Activated effector memory CD4-positive, alpha-beta T cell treated with anti-CD3 and anti-CD28 coated beads, Interleukin-2, amount 50 U/mL, for 16 hours (primary cell): Measurements from ENCODE around the gene SLC35B2.
A peak's percentile ranks its signal among the peaks of the same experiment; 100 is the strongest.
"Not testable (repeated sequence)": the region's sequence is repeated elsewhere in the genome, so short reads cannot be mapped to it uniquely, and the experiment has no call there.

Experiments used
- DNase-seq: peaks from one replicate; pipeline ENCODE4 v3.0.0-alpha.2; 2020

Gene SLC35B2

DNA sequence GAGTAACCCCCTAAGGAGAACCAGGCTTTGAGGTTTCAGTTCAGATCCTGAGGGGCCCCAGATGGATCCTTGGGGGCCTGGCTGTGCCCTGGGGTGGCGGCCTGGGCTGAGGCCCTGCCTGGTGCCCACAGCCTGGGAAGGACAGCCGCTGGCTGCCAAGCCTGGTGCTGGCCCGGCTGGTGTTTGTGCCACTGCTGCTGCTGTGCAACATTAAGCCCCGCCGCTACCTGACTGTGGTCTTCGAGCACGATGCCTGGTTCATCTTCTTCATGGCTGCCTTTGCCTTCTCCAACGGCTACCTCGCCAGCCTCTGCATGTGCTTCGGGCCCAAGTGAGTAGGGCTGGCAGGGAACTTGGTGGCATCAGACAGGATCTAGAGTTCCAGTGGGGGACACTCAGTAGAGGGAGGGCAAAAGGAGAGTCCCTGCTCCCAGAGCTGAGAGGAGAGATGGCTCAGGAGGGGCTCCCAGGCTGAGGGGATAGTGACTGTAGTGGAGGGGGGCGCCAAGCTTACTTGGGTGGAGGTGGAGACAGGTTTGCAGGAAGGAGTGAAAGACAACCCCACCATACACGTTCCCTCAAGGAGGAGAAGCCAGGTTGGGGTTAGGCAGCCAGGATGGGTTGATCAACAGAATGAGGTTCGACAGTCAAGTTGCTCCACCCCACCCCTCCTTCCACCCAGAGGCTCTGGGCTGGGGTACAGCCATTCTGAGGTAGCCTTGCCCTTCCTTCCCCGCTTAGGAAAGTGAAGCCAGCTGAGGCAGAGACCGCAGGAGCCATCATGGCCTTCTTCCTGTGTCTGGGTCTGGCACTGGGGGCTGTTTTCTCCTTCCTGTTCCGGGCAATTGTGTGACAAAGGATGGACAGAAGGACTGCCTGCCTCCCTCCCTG lies 24.4 kb downstream of the SLC35B2 start:
- DNase-seq = no peak

DNA sequence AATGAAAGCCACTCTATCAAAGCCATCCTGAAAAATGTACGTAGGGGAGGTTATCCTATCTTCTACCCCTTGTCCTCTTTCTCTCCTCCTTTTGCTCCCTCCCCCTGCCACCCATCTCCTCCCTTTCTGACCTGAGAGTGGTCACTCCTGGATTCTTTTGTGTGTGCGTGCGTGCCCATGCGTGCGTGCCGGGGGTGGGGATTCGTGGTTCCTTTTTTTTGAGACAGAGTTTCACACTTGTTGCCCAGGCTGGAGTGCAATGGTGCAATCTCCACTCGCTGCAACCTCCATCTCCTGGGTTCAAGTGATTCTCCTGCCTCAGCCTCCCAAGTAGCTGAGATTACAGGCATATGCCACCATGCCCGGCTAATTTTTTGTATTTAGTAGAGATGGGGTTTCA lies 25.9 kb downstream of the SLC35B2 start:
- not testable (repeated sequence) for DNase-seq

DNA sequence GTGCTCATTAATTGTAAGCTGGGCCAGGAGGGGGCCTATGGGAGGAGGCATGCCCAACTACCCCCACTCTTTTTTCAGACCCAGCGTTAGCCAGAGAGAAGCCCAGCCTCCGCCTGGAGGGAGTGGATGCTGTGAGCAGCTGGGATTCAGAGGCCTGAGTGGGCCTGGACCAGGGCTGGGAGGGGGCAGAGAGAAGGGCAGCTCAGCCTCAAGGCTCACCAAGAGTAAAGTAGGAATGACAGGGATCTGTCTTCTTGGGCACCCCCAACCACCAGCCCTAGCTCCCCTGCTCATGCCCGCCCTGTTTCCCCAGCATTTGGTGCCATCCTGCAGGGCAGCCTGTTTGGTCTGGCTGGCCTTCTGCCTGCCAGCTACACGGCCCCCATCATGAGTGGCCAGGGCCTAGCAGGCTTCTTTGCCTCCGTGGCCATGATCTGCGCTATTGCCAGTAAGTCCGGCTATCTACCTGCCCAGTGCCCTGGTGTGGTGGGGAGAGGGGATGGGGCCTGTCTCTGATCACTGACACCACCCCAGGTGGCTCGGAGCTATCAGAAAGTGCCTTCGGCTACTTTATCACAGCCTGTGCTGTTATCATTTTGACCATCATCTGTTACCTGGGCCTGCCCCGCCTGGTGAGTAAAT lies 27.2 kb downstream of the SLC35B2 start:
- no peak for DNase-seq

DNA sequence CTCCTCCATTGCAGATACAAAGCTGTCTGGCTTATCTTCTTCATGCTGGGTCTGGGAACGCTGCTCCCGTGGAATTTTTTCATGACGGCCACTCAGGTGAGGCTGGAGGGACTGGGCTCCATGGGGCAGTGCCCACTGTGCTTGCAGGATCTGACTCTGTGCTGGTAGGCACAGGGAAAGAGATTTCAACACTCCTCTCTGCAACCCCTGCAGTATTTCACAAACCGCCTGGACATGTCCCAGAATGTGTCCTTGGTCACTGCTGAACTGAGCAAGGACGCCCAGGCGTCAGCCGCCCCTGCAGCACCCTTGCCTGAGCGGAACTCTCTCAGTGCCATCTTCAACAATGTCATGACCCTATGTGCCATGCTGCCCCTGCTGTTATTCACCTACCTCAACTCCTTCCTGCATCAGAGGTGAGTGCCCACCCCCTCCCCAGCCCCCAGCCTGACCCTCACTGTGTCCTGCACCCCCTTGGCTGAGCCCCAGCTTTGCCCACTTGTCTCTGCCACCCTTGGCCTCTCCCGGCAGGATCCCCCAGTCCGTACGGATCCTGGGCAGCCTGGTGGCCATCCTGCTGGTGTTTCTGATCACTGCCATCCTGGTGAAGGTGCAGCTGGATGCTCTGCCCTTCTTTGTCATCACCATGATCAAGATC lies 27.8 kb downstream of the SLC35B2 start:
- no peak for DNase-seq

DNA sequence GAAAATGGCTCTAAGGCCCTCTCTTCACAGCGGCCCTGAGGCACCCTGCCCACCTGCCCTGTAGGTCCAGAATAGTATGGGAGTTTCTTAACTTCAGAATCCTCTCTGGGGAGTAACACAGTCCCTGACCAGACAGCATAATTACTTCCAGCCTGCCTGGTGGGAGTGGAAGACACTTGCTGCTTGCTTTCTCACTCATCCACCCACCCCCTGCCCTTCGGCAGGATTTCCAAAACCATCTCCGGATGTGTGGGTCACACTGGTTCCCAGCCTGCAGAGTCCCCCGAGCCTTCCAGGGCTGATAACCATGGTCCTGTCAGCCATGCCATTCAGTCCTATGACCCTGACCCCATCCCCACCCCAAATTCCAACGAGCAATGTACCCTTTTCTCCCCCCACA lies 28.5 kb downstream of the SLC35B2 start:
- no peak for DNase-seq

DNA sequence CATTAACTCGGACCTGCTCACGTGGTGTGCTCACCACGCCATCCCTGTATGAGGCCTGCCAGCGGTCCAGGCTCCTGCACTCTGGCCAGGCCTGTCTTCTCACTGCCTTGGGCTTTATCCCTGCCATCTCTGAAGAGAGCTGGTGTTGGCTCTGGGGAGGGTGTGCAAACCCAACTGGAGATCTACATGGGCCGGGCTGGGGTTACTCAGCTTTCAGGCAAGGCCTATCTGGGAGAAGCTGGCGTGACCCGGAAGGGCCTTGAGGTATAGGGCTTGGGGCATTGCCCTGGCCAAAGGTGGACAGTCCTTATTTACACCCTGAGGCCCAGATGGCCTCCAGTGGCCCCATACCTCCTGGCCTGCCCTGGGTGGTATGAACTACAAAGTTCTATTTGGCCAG lies 28.9 kb downstream of the SLC35B2 start:
- no peak for DNase-seq

DNA sequence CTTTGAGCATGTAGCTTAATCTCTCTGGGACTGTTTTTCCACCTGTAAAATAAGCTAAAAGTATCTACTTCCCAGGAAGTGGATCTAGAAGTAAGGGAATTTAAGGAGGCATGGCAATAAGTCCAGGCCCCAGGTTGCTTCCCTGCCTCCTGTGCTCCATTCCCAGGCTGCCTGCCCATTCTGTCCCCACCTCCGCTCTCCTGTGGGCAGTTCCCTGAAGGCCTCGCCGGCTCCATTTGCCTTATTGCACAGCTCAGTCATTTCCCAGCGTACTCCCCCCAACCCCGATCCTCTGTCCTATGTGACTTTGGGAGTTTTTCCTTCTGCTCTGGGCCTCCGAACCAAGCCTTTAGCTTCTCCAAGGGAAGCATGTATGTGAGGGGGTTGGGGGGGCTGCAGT lies 29.3 kb downstream of the SLC35B2 start:
- no peak for DNase-seq

DNA sequence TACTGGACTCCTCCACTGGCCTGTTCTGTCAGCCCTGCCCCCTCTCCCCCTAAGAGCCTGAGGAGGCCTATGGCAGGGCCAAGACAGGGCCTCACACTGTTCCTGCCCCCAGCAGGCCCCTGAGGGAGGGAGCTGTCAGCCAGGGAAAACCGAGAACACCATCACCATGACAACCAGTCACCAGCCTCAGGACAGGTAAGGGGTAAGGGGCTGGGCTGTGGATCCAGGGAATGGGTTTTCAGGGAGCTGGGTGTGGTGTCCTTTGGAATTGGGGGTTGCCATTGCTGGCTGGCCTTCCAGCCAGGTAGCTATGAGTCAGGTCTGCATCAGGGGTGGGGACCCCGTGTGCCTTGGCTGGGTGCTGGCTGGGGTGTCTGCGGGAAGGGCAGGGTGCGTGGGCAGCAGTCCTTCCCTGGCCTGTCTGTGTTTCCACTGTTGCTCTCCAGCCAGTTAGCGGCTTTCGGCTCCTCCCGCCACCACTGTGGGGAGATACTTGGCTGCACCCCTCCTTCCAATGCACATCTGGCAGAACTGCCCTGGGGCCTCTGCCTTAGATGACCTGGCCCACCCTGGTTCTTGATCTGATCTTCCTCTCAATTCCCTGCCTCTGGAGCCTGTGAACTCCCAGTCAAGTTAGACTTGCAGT lies 30.1 kb downstream of the SLC35B2 start:
- DNase-seq = no peak

DNA sequence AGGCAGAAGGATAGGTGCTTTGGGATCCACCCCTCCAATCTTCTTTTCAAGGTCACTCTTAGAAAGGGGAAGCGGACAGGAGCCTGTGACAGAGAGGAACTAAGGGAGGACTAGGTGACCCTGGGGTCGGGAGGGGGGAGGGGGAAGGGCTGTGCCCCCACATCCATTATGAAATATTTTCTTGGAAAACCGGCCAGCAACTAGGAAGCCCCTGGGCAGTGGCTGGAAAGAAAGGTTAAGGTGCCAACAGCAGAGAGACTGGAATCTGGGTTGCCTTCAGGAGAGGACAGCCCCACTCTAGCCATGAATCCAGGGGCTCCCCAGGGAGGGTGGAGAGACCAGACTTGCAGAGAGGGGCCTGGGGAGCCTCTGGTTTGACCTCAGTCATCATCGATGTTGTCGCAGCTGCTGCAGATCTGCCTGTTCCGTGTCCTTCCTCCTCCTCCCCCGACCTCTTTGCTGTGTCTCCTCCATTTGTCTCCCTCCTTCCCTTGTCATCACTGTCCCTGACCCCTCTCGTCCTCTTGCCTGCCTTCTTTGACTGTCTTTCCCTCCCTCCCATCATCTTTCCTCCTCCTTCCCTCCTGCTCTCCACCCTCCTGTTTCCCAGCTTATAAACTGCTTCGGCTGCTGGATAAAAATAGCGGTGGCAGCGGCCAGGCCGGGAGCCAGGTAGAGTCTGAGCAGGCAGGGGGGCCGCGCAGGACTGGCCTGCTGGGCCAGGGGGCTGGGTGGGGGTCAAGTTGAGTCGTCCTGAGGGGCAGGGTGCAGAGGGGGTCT lies 30.8 kb downstream of the SLC35B2 start:
- no peak for DNase-seq

DNA sequence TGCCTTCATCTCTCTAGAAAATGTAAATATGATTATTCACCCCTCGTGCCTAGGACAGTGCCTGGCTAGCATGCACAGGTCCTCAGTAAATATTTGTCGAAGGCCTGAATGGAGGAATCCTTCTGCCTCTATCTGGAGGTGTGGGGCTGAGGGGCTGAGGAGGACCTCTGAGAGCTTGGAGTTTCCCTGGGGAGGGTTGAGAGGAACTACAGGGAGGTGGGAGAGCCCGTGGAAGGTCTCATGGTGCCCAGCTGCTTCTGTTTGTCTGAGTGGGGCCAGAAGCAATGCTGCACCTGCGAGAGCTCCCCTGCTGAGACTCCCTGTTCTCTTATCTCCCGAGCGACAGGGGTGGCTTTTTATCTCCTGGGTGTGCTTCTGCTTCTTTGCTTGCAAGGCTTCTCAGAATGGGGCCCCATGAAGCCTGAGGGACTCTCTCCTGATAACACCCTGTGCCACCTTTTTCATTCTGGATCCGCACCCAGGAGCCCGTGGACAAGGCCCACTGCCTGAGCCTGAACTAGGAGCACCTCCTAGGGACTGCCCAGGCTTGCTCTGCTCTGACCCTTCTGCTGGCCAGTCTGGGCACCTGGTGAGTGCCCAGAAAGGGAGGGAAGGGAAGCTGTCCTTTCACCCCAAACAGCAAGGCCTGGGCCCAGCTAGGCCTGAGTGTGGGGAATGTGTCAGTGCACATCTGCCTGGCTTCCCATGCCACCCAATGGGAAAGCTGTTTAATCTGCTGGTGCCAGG lies 31.6 kb downstream of the SLC35B2 start:
- DNase-seq = no peak

DNA sequence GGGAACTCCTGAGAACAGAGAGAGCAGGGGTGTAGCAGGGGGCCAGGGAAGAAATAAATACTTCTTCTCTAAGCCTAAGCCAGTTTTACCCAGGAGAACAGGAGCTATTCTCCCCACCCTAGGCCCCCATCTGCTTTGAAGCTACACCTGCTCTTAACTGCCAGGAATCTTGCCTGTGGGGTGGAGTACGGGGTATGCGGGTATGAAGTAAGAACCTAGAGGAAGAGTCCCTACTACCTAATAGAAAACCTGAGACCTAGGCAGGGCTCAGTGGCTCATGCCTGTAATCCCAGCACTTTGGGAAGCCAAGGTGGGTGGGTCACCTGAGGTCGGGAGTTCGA lies 32.4 kb downstream of the SLC35B2 start:
- no peak for DNase-seq

DNA sequence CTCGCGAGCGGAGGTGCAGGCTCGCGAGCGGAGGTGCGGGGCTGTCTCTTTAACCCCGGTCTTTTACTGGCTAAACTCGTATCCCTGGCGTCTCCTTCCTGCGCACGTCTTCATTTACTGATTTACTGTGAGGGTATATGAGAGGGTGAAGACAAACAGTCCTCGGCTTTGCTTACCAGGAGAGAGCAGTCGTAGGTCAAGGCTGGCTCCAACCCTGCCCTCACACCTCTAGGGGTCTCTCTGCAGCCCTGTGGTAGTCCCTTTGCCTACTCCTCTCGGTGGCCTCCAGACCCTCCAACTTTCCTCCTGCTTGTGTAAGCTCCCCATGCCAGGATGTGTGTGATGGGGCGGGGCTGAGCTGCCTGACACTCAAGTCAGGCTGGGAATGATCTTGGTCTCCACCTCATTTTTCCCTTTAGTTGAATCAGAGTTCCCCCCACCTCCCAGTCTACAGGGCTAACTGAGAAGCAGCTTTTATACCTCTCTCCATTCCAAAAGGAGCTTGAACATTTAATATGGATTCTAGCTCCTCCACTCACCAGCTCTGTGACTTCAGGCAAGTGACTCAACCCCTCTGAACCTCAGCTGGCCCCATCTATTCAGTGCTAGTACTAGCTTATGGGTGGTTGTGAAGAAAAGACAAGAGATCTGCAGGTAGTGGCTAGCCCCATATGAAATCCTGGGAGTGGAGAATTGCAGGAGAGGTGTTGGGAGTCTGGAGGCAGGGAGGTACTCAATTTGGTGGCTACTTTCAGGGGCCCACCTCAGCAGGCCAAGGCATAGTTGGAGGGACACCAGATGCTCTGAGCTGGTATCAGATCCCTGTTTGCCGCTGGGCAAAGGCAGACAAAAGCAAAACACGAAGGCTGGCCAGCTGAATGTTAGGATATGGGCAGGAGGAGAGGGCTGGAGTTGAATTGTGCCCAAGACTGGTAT lies 33.0 kb downstream of the SLC35B2 start:
- no peak for DNase-seq

DNA sequence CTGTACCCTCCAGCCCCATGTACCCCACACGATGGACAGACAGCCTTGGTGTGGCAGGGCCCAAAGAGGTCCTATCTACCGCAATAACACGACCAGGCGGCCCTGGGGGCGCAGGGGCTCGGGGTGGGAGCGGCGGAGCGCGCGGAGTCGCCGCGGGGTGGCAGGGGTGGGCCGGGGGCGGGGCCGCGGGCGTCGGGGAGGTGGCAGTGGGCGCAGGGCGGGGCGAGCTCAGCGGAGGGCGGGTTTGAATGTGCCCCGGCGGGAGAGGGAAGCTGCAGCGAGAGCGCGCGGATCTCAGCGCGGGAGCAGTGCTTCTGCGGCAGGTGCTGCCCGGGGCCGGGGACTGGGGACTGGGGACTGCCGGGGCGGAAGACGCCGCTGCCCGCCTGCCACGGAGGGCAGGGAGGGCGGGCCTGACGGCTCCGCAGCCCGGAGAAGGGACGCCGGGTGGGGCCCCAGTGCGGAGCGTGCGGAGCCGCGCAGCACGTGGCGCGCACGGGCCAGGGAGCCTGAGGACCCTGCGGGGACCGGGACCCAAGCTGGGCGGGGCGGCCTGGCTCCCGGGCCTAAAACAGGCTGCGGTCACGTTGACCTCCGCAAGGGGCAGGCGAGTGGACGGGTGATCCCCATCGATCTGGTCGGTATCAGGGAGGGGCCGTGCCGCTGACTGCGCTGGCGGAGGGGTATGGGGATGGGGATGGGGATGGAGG lies 33.9 kb downstream of the SLC35B2 start, which contains the start of gene SLC29A1:
Gene SLC29A1, plus strand, starts transcription at position 277 of the 710 bp plus-strand sequence. CDS start 3,719 bp downstream, outside the sequence.
- peak; percentile 93 for DNase-seq

DNA sequence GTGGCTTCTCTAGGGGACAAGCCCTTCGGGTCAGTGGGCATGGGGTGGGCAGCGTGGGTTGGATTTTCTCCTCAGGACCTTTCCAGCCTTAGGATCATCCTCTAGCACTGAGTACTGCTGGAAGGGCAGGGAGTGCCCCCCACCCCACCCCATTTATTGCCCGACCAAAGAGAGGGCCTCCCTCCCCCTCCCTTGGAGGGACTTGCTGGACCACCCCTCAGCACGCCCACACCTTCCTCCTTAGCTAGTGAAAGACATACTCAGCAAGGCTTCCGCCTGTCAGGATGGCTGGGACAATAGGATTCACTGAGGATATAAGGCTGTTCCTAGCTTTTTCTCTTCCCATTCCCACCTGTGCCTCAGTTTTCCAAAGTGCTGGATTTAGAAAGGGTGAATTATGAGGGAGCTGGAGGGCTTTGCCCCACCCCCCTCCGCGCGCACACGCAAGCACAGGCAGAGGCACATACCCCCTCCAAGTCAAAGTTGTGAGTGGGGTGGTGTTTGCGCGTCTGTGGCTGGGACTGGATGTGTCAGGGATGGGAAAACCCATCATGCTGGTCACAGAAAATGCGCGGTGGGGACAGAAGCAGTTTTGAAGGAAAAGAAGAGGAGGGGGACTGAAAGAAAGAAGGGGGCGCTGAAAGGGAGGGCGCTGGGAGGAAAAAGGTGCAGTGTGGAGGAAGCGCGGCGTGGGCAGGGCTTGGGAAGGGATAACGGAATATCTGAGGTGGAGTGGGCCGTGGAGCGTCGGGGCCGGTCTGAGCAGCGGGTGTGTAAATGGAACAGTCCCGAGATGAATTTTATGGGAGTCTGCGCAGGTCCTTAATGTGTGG lies 34.6 kb downstream of the SLC35B2 start:
- DNase-seq = no peak

DNA sequence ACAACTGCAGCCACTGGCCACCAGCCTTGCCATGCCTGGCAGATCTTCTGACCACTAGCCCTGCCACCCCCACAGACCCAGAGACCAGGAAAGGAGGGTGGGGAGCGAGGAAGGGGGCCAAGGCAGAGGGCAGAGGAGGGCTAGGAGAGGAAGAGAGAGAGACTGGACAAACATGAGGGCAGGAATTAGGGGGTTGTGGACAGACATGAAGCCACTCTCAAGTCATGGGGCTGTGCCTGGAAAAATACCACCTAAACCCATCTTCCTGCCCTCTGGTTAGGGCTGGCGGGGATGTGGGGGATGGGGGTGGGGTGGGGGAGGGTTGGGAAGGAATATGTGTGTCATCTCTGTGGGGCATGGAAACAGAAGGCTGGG lies 35.4 kb downstream of the SLC35B2 start:
- DNase-seq = no peak

DNA sequence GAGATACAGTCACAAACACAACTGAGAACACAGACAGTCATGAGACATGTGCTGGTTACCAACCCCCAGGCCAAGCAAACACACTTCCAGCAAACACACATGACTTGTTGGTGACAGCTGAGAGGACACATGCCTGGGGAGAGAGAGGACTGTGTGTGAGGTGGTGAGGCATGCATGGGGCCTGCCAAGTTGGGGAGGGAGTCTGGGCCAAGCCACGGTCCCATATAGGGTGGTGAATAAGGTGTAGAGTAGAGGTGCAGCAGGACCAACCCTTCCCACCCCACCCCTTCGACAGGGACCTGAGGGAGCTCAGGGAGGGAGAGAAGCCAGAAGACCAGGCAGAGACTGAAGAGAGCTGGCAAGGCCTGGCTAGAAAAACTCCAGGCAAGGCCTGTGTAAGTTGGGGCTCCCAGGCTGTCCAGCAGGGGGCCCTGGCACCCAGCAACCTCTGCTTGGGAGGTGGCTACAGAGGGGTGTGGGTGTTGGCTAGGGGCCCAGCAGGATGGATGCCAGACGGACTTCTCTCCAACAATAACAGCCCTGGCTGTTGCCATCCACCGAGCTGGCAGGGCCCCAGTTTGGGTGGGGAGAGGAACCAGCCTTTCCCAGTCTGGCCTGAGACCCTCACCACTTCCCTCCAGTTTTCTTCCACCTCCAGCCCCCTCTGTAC lies 35.9 kb downstream of the SLC35B2 start:
- DNase-seq = peak; percentile 90

DNA sequence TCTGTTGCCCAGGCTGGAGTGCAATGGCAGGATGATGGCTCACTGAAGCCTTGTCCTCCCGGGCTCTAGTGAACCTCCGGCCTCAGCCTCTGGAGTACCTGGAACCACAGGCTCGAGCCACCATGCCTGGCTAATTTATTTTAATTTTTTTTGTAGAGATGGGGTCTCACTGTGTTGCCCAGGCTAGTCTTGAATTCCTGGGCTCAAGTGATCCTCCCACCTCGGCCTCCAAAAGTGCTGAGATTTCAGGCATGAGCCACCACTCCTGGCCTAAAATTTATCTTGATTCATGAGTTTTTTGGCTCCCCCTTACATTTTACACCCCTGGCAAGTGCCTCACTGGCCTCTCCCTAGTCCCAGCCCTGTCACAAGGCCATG lies 36.4 kb downstream of the SLC35B2 start:
- no peak for DNase-seq
